ENCODE data around the gene LRP5.

DNA sequence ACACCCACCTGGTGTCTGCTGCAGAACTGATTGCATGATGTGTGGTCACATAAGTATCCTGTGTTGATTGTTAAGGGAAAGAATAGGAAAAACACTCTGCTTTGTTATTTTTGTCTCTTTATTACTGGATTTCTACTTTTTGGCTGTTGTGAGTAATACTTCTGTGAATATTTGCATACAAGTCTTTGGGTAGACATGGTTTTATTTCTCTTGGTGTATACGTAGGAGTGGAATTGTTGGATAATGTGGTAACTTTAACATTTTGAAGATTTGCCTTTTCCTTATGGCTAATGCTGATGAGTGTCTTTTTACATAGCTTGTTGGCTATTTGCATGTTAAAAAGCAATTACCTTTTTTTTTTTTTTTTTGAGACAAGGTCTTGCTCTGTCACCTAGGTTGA is 161.3 kb downstream of the LRP5 start:
- TF ChIP-seq TAF1 (IDR thresholded peaks at IDR 0.05; ENCODE audit: borderline replicate concordance, low read depth, low read length) (no peak), POLR2AphosphoS5 (IDR thresholded peaks at IDR 0.05; ENCODE audit: low read depth, low read length) (no peak), POLR2A (IDR thresholded peaks at IDR 0.05; ENCODE audit: low read depth, low read length) (no peak)

Data from GM12892 (cell line).